Renal cortical epithelial cell (primary cell): ENCODE measurements around the gene CDK9. TPM values are rescaled to one million over a fixed set of nuclear protein-coding genes. Genes with fewer than 3 reads are reported as not detected.

ENCODE experiments used
- DNase-seq: peaks from one replicate; pipeline ENCODE4 v3.0.0-alpha.2; 2011; ENCODE audit warnings: low read depth
- total RNA-seq: library from RNA; depleted of rRNA; stranded (reverse); fragments of >200 nt; gene quantifications from 2 replicates; pipeline ENCODE4 v1.2.3, GENCODE V29; 2014

CDK9 gene
- total RNA-seq, 1 donor from 2014 or later, result 69.1 TPM

- peak; percentile 84 for DNase-seq
Observed at GRCh38 chr9:127803507-127804352, 17.9 kb downstream of the CDK9 start.

- peak; percentile 16 for DNase-seq
Observed at GRCh38 chr9:127805620-127806019, 19.8 kb downstream of the CDK9 start.

GRCh38 chr9:127806871-127807270 is 21.0 kb downstream of the CDK9 start:
- DNase-seq, result no peak

GRCh38 chr9:127808347-127809001 is 22.6 kb downstream of the CDK9 start:
- no peak for DNase-seq

GRCh38 chr9:127809002-127809539 is 23.2 kb downstream of the CDK9 start:
- no peak for DNase-seq

GRCh38 chr9:127809540-127810377 is 23.9 kb downstream of the CDK9 start:
- DNase-seq, result no peak

- no peak for DNase-seq
Observed at GRCh38 chr9:127810378-127811187, 24.7 kb downstream of the CDK9 start.

- no peak for DNase-seq
Observed at GRCh38 chr9:127812011-127812410, 26.2 kb downstream of the CDK9 start.

GRCh38 chr9:127812936-127813675 is 27.3 kb downstream of the CDK9 start:
- DNase-seq, result no peak

GRCh38 chr9:127813686-127814226 is 27.9 kb downstream of the CDK9 start:
- no peak for DNase-seq

GRCh38 chr9:127814619-127815511 is 29.0 kb downstream of the CDK9 start:
- DNase-seq, result no peak

GRCh38 chr9:127815512-127816361 is 29.9 kb downstream of the CDK9 start:
- no peak for DNase-seq

- DNase-seq, result no peak
Observed at GRCh38 chr9:127816362-127816725, 30.5 kb downstream of the CDK9 start.

GRCh38 chr9:127816728-127817127 is 30.9 kb downstream of the CDK9 start:
- DNase-seq, result no peak

- no peak for DNase-seq
Observed at GRCh38 chr9:127817881-127818434, 32.1 kb downstream of the CDK9 start.

GRCh38 chr9:127818574-127818973 is 32.7 kb downstream of the CDK9 start:
- DNase-seq, result no peak

- DNase-seq, result no peak
Observed at GRCh38 chr9:127822108-127822507, 36.3 kb downstream of the CDK9 start.
